Measurements from ENCODE around the gene CD180.

Gene CD180

DNA sequence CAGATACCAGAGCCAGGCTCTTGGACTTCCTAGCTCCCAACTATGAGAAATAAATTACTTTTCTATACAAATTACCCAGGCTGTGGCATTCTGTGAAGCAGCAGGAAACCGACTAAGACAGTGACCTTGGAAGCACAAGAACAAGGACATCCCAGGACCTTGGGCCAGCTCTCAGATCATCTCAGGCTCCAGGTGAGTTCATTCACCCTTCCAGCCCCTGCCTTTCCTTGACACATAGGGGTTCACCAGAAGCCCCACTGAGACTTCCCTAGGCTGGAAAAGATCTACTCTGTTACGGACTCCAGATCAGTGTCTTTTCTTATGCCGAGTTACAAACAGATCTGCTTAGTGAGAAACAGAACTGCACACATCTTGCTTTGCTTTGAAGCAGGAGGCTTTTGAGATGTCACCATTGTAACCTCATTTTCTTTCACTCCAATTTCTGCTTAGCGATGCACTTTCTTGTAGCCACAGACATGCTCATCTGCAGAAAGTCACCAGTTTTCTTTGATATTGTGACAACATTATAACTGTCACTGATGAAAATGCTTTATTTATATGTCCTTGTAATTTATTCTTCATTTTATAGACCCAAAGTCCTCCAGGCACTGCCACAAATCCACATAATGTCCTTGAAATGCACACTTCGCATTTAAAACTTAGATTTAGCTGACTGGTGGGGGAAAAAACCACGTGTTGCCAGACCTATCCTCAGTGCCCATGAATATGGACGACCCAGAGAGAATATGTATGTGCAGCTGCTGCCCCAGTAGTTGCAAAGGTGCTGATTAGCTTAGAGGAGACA, 8.1 kb downstream of the CD180 start:
- Histone ChIP-seq H3K4me3 (ENCODE audit: severe bottlenecking) (no peak overlapping the region), H3K4me1 (ENCODE audit: insufficient read depth, poor library complexity, severe bottlenecking) (no peaks in the 10 kb centered on the region), H3K27ac (ENCODE audit: poor library complexity, severe bottlenecking) (no peak overlapping the region)

DNA sequence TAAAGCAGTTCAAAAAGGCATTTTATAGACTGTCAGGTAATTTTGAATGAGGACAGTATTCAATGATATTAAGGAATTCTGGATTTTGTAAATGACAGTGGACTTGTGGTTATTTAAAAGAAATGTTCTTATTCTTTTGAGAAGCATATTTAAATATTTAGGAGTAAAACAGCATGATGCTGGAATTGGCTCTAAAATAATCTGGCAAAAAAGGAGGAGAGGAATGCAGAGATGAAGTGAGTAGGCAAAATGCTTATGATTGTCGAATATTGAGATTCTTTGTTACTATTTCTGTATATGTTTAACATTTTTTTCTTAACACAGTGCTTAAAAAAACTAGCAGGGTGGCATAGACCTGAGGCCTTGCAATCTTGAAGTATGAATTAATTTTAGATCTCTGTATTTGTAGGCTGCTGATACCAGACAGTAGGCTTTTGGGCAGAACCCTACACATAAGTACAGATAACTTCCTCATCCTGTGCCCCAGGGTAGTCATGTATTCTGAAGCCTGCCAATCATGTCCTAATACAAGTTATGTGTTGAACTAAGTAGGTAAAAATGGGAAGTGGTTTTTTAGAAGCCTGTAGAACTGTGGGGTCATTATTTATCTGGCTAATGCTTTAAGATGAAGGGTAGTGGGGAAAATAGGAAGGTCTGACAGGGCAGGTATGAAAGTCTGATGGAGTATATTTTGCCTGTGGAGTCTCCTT, 9.4 kb downstream of the CD180 start:
- Histone ChIP-seq H3K4me1 (ENCODE audit: insufficient read depth, poor library complexity, severe bottlenecking) (no peaks in the 10 kb centered on the region), H3K9me3 (ENCODE audit: severe bottlenecking) (no peaks in the 10 kb centered on the region), H3K4me3 (ENCODE audit: severe bottlenecking) (no peak overlapping the region), H3K27ac (ENCODE audit: poor library complexity, severe bottlenecking) (no peak overlapping the region), H3K36me3 (ENCODE audit: low read depth) (no peaks in the 10 kb centered on the region), H3K27me3 (ENCODE audit: insufficient read depth, poor library complexity, severe bottlenecking) (no peaks in the 10 kb centered on the region)
- ATAC-seq (ENCODE audit: low read depth) (no peak), DNase-seq (ENCODE audit: low spot score) (no peak)
- TF ChIP-seq, protein P1, sequence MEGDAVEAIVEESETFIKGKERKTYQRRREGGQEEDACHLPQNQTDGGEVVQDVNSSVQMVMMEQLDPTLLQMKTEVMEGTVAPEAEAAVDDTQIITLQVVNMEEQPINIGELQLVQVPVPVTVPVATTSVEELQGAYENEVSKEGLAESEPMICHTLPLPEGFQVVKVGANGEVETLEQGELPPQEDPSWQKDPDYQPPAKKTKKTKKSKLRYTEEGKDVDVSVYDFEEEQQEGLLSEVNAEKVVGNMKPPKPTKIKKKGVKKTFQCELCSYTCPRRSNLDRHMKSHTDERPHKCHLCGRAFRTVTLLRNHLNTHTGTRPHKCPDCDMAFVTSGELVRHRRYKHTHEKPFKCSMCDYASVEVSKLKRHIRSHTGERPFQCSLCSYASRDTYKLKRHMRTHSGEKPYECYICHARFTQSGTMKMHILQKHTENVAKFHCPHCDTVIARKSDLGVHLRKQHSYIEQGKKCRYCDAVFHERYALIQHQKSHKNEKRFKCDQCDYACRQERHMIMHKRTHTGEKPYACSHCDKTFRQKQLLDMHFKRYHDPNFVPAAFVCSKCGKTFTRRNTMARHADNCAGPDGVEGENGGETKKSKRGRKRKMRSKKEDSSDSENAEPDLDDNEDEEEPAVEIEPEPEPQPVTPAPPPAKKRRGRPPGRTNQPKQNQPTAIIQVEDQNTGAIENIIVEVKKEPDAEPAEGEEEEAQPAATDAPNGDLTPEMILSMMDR (IDR thresholded peaks at IDR 0.05; ENCODE audit: poor library complexity, severe bottlenecking), result no peak

More for the DNA sequence above, 8.1 kb downstream of the CD180 start:
- H3K27me3 ChIP-seq (ENCODE audit: insufficient read depth, poor library complexity, severe bottlenecking), result no peaks in the 10 kb centered on the region
- no peaks in the 10 kb centered on the region for H3K36me3 ChIP-seq (ENCODE audit: low read depth)
- H3K9me3 ChIP-seq (ENCODE audit: severe bottlenecking), result no peaks in the 10 kb centered on the region
- no peak for ATAC-seq (ENCODE audit: low read depth)
- DNase-seq (ENCODE audit: low spot score), result no peak
- TF ChIP-seq, protein P1 (IDR thresholded peaks at IDR 0.05; ENCODE audit: poor library complexity, severe bottlenecking), result no peak

DNA sequence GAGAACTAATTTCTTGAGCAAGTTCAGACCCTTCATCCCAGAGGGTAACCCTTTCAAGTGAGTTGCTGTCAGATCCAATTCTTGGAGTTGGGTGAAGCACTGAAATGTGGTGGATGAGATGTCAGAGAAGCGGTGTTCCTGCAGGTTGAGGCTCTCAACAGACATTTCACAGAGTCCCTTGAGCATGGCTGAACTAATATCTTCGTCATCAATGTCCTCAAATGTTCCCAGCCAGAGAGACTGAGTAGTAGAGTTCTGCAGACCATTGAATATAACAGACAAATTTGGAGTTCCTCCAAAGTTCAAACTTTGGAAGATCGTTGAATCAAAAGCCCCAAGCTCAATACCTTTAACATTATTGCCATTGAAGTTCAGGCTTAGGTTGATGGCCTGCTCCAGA, 12.7 kb downstream of the CD180 start:
- H3K9me3 ChIP-seq (ENCODE audit: severe bottlenecking), result no peaks in the 10 kb centered on the region
- ATAC-seq (ENCODE audit: low read depth), result no peak
- DNase-seq (ENCODE audit: low spot score), result no peak
- no peaks in the 10 kb centered on the region for H3K4me1 ChIP-seq (ENCODE audit: insufficient read depth, poor library complexity, severe bottlenecking)
- TF ChIP-seq, protein P1 (IDR thresholded peaks at IDR 0.05; ENCODE audit: poor library complexity, severe bottlenecking), result no peak
- H3K36me3 ChIP-seq (ENCODE audit: low read depth), result no peaks in the 10 kb centered on the region
- H3K27me3 ChIP-seq (ENCODE audit: insufficient read depth, poor library complexity, severe bottlenecking), result no peaks in the 10 kb centered on the region
- no peak overlapping the region for H3K27ac ChIP-seq (ENCODE audit: poor library complexity, severe bottlenecking)
- H3K4me3 ChIP-seq (ENCODE audit: severe bottlenecking), result no peak overlapping the region

GRCh38 chr5:67182301-67182790, 14.3 kb downstream of the CD180 start:
- Histone ChIP-seq H3K27ac (ENCODE audit: poor library complexity, severe bottlenecking) (no peak overlapping the region), H3K4me1 (ENCODE audit: insufficient read depth, poor library complexity, severe bottlenecking) (no peaks in the 10 kb centered on the region), H3K27me3 (ENCODE audit: insufficient read depth, poor library complexity, severe bottlenecking) (no peaks in the 10 kb centered on the region), H3K9me3 (ENCODE audit: severe bottlenecking) (no peaks in the 10 kb centered on the region), H3K36me3 (ENCODE audit: low read depth) (no peaks in the 10 kb centered on the region), H3K4me3 (ENCODE audit: severe bottlenecking) (no peak overlapping the region)
- DNase-seq (ENCODE audit: low spot score) (no peak), ATAC-seq (ENCODE audit: low read depth) (peak; percentile 75)
- TF ChIP-seq, protein P1 (IDR thresholded peaks at IDR 0.05; ENCODE audit: poor library complexity, severe bottlenecking), result no peak
